ENCODE results near the gene AZU1.
A peak's percentile ranks its signal among the peaks of the same experiment; 100 is the strongest.

AZU1 gene

DNA sequence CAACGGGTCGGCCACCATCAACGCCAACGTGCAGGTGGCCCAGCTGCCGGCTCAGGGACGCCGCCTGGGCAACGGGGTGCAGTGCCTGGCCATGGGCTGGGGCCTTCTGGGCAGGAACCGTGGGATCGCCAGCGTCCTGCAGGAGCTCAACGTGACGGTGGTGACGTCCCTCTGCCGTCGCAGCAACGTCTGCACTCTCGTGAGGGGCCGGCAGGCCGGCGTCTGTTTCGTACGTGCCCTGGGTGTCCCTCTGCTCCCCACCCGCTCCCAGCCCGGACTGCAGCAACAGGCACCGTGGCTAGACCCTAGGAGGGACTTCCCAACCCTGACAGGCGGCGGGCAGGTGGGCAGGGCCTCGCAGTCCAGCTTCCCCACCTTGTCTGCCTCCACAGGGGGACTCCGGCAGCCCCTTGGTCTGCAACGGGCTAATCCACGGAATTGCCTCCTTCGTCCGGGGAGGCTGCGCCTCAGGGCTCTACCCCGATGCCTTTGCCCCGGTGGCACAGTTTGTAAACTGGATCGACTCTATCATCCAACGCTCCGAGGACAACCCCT is 28.0 kb downstream of the AZU1 start:
- no peak for DNase-seq

DNA sequence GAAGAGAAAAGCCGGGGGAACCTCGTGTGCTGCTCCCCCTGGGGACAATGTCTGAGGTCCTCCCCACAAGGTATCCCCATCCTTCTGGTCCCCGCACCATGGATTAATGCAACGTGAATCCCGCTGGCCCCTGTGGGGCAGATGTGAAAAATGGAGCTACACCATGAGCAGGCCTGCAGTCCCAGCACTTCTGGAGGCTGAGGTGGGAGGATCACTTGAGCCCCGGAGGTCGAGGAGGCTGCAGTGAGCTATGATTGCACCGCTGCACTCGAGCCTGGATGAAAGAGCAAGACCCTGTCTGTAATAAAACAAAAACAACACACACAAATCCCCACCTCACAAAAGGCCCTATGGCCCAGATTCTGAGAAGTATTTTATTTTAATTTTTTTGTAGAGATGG is 30.6 kb downstream of the AZU1 start:
- no peak for DNase-seq

DNA sequence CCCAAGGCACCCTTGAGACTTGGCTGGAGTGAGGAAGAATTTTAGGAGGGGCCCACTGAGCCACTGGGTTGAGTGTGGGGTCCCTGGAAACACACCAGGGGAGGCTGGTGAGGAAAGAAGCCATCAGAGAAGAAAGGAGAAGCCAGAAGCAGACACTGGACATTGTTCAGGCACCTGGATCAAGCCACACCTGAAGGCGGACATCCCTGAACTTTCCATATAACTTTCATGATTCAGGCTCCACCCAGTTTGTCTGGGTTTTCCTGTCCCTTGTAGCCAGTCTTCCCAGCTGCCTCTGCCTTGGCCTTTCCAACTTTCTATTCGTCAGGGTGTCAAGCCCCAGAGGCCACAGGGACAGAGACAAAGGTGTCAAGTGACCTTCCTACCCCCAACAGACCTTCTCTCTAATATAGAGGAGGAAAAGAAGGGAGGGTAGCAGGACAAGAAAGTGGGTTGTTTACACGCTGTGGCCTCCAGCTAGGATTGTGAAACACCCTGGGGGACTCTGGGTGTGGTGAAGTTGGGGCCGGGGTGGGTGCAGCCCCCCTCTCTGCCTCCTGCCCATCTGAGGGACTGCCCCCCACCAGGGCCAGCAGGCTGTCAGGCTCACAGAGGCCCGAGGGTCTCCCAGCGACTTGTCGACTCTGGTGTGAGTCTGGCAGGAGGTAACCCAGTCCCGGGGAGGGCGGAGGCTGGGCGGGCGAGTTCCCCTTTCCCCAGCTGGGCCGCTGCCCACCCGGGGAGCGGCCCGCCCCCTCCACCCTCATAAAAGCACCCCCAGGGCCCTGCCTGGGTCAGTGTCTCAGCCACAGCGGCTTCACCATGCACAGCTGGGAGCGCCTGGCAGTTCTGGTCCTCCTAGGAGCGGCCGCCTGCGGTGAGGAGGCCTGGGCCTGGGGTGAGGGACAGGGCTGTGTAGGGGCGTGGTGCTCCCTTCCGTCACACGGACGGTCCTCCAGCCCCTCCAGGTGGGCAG is 31.5 kb downstream of the AZU1 start, which contains the start of gene CFD:
Gene CFD, plus strand, starts transcription at position 797 of the 976 bp plus-strand sequence. Its CDS starts 26 bp downstream, at position 823.
- peak in 1 of 2 donors; percentile 53 for DNase-seq

DNA sequence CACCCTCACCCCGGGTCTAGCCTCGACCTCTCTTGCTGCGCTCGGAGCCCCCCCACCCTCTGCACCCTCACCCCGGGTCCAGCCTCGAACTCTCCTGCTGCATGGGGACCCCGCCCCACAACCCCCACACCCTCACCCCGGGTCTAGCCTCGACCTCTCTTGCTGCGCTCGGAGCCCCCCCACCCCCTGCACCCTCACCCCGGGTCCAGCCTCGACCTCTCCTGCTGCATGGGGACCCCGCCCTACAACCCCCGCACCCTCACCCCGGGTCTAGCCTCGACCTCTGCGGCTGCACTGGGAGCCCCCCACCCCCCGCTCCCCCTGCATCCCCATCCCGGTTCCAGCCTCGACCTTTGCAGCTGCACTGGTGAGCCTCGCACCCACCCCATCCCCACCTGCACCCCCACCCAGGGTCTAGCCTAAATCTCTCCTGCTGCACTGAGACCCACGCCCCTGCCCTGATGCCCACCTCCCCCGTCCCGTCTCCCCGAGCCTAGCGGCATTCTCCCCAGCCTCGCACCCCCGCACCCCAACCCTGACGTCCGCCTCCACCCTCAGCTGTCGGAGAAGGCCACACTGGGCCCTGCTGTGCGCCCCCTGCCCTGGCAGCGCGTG is 33.6 kb downstream of the AZU1 start:
- DNase-seq, result no peak

DNA sequence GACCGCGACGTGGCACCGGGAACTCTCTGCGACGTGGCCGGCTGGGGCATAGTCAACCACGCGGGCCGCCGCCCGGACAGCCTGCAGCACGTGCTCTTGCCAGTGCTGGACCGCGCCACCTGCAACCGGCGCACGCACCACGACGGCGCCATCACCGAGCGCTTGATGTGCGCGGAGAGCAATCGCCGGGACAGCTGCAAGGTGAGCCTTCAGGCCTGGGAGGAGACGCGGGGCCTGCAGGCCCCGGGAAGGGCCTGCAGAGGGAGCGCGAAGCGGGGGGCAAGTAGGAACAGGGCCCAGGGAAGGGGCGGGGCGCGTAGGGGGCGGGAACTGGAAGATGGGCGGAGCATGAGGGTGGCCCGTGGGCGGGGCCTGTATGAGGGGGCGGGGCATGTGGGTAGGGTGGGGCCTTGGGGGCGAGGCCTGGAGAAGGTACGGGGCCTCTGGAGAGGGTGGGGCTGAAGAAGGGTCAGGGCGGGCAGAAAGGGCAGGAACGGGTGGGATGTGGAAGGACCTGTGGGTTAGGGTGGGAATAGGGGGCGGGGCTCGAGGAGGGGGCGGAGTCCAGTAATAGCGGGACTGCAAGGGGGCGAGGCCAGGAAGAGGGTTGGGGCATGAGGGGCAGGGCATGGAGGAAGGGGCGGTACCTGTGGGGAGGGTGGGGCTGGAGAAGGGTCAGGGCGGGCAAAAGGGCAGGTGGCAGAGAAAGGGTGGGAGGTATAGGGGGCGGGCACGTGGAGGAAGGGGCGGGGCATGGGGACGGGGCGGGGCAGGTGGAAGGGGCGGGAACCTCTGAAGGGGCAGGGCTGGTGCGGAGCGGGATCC is 34.3 kb downstream of the AZU1 start:
- DNase-seq, result peak; percentile 69 to 78

DNA sequence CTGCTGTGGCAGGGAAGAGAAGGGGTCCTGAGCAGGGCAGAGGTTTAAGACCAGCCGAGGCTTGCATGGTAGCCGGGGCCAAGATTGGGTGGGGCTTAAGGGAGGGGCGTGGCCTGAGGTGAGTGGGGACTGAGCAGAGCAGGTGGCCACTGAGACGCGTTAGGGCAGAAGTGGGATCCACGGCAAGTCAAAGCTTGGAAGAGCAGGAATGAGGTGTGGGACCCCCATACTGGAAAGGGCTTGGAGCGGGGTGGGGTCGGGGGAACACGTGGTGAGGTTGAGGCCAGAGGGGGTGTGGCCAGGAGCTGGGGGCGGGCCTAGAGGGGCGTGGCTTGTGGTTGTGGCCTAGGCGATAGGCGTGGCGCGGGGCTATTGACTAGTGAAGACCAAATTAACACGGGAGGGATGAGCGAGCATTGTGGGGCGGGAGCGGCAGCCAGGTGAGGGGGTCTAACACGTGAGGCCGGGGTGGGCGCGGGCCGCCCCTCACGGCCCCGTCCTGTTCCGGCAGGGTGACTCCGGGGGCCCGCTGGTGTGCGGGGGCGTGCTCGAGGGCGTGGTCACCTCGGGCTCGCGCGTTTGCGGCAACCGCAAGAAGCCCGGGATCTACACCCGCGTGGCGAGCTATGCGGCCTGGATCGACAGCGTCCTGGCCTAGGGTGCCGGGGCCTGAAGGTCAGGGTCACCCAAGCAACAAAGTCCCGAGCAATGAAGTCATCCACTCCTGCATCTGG is 35.1 kb downstream of the AZU1 start:
- peak; percentile 84 to 85 for DNase-seq

DNA sequence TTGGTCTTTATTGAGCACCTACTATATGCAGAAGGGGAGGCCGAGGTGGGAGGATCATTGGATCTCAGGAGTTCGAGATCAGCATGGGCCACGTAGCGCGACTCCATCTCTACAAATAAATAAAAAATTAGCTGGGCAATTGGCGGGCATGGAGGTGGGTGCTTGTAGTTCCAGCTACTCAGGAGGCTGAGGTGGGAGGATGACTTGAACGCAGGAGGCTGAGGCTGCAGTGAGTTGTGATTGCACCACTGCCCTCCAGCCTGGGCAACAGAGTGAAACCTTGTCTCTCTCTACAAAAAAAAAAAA is 35.6 kb downstream of the AZU1 start:
- no peak for DNase-seq

DNA sequence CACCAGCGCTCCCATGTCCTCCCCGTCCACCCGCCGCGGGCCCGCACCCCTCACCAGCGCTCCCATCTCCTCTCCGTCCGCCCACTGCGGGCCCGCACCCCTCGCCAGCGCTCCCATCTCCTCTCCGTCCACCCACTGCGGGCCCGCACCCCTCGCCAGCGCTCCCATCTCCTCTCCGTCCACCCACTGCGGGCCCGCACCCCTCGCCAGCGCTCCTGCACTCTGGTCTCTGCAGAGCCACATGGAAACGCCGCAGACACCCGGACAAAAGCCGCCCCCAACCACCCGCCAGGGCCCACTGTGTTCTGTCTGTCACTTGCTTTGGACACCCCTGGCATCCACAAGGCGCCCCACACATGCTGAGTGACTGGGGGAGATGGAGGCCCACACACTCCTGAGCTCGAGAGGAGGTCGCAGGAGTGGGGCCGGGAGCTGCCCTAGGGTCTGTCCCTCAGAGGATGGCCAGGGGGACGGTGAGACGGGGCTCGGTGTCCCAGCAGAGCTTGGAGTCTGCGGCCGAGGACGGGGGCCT is 39.2 kb downstream of the AZU1 start:
- no peak for DNase-seq

DNA sequence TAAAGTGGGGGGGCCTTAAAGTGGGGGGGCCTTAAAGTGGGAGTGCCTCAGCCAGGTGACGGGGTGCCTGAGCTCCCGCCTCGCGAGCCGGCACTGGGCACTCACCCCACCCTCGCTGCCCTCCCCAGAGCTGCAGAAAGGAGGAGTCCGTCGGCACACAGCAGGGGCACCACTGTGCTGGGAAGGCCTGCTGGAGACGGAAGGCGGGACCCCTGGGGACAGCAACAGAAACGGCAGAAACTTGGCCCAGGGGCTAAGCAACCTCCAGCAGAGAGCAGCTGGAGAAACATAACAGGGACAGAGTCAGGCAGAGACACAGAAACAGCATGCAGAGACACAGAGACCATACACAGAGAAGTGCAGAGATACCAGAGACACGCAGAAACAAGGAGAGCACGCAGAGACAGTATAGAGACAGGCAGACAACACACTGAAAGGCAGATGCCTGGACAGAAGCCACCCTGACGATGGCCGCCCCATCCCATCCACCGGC is 39.7 kb downstream of the AZU1 start:
- no peak for DNase-seq

DNA sequence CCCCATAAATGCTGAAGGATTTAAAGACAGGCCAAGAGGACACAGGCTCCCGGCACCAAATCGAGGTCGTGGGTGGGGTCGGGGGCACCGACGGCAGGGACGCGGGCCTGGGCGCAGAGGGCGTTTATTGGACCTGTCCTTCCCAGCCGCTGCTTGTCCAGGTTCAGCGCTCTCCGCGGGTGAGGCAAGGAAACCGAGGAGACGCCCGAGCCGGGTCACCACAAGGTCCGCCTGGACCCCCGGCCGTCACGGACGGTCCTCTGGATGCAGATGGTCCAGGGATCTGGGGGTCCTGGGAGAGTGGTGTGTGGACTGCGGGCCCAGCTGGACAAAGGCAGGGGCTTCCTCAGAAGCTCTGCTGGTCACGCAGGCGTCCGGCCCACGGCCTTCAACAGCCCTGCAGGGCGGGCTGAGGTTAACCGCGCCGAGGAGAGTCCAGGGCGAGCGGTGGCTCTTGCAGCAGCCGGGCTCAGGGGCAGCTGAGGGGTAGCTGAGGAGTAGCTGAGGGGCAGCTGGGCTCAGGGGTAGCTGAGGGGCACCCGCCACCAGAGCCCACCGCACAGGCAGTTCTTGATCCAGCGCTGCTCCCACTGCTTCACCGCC is 40.3 kb downstream of the AZU1 start:
- DNase-seq, result no peak

DNA sequence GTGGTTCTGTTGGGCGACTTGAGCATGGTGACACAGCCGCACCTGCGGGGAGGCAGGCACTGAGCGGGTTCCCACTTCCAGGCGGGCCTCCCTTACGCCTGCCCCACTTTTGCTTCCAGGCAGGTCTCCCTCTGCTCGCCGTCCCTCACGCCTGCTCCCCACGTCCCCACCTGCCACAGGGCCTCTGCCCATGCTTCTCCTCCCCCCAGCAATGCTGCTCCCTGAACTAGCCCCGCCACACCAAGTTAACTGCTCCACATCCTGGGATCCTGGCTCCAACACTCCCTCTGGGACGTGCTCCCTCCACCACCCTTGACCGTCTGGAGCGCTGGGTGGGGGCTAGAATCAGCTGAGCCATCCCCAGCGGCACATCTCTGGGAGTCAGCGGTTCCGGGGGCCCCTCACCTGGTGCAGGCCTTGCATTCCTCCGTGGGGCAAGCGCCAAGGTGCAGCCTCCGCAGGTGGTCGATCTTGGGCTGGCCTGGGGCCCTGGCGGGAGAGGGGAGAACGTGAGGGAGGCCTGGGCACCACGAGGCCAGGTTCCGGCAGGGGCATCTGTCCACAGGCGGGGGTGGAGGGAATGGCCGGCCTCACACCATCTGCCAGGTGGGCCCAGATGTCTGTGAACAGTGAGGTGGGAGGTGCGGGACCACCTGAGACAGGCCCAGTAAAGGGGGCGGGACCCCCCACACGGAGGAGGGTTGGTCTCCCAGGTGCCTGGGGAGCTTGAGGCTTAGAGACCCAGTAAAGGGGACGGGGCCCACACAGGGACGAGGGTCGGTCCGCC is 41.0 kb downstream of the AZU1 start:
- DNase-seq, result no peak

DNA sequence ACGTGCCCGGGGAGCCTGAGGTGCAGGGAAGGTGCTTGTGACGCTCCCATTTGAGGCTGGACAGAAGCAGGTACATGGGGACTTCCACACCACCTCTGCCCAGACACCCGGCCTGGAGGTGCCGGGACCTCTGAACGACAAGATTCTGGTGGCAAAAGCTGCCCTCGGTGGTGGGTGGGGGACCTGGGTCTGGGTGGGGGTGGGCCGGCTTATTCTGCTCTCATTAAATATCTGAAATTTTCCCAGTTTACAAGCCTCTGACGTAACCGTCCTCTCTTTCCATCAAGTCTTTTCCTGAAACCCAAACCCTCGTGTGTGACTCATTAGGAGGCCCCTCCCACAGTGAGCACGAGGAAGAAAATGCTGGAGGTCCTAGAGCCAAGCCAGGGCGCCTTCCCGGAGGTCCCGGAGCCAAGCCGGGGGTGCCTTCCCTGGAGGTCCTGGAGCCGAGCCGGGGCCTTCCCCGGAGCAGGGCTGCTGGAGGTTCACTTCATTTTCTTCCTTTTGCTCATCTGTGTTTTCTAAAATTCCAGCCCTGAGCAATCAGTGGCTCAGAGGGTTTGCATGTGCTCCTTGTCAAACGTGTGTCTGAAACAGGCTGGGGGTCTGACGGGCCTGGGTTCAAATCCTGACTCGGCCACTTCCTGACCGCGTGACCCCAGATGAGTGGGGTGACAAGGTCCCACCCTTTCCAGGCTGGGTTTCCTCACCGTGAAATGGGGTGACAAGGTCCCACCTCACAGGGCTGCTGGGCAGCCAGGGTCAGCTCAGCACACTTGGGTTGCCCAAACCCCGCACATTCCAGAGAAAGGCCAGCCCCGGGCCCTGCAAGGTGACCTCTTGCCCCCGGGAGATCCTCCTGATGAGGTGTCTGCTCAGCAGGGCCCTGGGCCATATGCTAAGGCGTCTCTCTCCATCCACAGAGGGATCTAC is 41.9 kb downstream of the AZU1 start:
- DNase-seq, result no peak

DNA sequence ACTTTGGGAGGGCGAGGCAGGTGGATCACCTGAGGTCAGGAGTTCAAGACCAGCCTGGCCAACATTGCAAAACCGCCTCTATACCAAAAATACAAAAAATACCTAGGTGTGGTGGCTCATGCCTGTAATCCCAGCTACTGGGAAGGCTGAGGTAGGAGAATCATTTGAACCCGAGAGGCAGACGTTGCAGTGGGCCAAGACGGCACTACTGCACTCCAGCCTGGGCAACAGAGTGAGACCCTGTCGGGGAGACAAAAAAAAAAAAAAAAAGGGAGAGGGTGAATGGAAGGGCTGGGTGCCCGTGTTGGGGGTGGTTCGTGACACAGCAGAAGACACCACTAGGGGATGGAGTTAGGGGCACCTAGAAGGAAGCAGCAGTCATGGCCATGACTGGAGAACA is 42.7 kb downstream of the AZU1 start:
- no peak for DNase-seq

DNA sequence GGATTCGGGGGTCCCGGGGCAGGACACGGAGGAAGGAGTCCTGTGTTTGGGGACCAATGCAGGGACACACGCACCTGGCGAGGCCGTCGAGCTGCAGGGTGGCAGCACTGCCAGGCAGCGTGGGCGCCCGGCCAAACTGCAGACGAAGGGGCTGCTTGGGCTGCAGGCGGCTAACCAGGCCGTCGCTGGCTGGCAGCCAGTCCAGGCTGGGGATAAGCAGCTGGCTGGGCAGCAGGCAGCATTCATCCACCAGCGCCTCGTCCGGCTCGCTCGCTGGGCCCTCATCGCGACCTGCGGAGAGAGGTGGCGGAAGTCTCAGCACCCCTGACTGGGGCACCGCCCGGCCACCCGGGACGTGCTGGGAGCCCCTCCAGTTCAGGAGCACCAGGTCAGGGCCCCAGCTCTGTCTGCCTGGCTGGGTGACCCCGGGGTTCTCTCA is 43.3 kb downstream of the AZU1 start:
- no peak for DNase-seq

DNA sequence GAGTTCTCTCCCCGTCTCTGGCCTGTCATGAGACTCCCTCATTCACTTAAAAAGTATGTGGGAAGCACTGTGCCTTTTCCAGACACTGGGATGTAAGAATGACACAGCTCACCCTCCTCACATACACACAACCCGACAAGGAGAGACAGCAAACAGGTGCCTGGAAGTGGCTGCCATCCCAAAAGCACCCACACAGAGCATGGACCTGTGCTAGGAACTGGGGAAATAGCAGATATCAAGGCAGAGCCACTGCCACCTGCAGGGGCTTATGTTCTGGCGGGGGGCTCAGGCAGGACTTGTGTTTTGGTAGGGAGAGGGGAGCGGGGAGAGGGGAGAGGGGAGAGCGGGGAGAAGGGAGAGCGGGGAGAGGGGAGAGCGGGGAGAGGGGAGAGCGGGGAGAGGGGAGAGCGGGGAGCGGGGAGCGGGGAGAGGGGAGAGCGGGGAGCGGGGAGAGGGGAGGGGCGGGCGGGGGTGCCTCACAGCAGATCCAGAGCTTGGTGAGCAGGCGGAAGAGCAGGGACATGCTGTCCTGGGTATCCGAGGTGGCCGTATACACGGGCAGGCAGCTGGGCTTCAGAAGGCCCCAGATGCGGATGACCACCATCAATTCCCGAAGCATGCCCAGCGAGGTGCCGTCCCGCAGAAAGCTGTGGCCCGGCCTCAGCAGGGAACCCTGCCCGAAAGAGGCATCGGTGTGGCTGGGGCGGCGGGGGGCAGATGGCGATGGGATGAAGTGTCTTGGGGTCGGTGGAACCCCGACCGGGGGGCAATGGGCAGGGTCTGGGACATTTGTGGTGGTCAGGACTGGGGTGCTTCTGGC is 44.0 kb downstream of the AZU1 start:
- DNase-seq, result peak in 1 of 2 donors; percentile 19

DNA sequence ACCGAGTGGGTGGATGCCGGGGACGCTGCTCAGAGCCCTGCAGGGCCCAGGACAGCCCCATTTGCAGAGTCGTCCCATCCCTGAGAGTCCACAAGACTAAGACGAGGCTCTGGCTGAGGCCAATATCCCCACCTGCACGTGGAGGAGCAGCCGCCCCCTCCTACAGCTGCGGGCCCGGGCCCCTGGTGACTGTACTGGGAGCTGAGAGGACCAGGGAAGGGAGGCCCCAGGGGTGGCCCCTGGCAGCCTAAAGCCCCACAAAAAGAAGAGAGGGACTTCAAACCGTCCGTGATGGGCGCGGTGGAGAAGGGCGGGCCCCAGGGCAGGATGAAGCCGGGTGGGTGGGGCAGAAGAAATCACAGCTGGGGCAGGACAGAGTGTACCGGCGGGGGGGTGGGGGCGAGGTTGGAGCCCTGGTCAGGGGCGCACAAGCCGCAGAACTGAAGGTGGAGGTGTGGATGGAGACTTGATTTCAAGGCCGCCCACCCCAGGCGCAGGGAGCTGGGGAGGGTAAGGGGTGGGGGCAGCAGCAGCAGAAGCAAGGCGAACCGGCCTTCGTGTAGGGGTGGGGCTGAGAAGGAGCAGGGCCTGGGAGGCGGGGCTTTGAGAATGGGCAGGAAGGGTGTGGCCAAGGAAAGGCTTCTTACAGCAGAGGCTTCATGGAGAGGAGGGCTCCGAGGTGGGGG is 44.8 kb downstream of the AZU1 start:
- DNase-seq, result peak; percentile 90 to 91

DNA sequence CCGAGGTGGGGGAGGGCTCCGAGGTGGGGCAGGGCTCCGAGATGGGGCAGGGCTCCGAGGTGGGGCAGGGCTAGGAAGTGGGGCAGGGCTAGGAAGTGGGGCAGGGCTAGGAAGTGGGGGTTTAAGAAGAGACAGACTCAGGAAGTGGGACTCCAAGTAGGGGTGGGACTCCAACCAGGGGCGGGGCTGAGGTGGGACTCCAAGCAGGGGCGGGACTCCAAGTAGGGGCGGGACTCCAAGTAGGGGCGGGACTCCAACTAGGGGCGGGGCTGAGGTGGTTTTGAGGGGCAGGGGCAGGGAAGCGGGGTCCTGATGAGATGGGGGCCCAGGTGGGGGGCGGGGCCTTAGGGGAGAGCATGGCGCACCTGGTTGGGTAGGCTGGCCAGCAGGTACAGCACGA is 45.4 kb downstream of the AZU1 start:
- DNase-seq, result peak; percentile 91

DNA sequence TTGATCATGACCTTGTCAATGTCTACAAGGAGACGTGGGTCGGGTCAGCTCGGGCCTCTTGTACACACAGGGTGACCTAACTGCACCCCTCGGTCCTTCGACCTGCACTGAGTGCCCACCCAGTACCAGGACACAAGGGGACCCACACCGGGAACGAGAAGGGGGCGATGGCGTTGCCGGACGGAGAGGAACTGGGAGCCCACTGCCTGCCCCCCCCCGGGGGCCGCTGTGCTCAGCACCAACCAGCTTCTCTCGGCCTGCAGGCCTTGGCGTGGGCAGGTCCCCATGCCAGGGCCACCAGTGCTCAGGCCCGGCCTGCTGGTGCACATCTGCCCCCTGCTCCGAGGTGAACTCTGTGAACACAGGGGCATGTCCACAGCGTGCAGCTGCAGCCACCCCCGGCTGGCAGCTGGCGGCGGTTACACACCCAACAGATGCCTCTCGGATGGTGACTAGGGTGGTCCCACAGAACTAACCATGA is 46.0 kb downstream of the AZU1 start:
- no peak for DNase-seq

Data from CD4-positive, alpha-beta T cell treated with Interleukin-4 for 1 hour (primary cell).